GM21825 (cell line): ENCODE data around the gene NKAIN4.
"Not testable (repeated sequence)": the region's sequence is repeated elsewhere in the genome, so short reads cannot be mapped to it uniquely, and the experiment has no call there.

Experiments
- ATAC-seq: cut with Tn5 transposase; IDR thresholded peaks from one replicate; pipeline ENCODE4 v1.9.1; 2021; ENCODE audit warnings: mild to moderate bottlenecking, moderate library complexity; ENCODE audit not compliant: unreplicated experiment

Gene NKAIN4

GRCh38 chr20:63238514-63239125, 15.6 kb downstream of the NKAIN4 start:
- ATAC-seq: no peak

- no peak for ATAC-seq
These were observed 16.2 kb downstream of the NKAIN4 start for GRCh38 chr20:63238031-63238430.

- no peak for ATAC-seq
These were observed 18.0 kb downstream of the NKAIN4 start for GRCh38 chr20:63236116-63236837.

- no peak for ATAC-seq
These were observed 18.8 kb downstream of the NKAIN4 start, which contains the start of gene BIRC7 for GRCh38 chr20:63235399-63235983. TSS of gene BIRC7 (plus strand) at chr20:63235905. CDS start at chr20:63236097, 192 bp downstream.

GRCh38 chr20:63234693-63235398, 19.4 kb downstream of the NKAIN4 start:
- no peak for ATAC-seq

- no peak for ATAC-seq
These were observed 20.3 kb downstream of the NKAIN4 start for GRCh38 chr20:63233924-63234323.

- no peak for ATAC-seq
These were observed 21.3 kb downstream of the NKAIN4 start for GRCh38 chr20:63233061-63233344.

- ATAC-seq: no peak
These were observed 21.8 kb downstream of the NKAIN4 start for GRCh38 chr20:63232235-63233060.

- no peak for ATAC-seq
These were observed 23.4 kb downstream of the NKAIN4 start for GRCh38 chr20:63230800-63231268.

GRCh38 chr20:63228806-63229205, 25.5 kb downstream of the NKAIN4 start:
- no peak for ATAC-seq

- ATAC-seq: no peak
These were observed 27.0 kb downstream of the NKAIN4 start for GRCh38 chr20:63227260-63227659.

- no peak for ATAC-seq
These were observed 28.0 kb downstream of the NKAIN4 start for GRCh38 chr20:63226042-63226943.

- no peak for ATAC-seq
These were observed 29.2 kb downstream of the NKAIN4 start for GRCh38 chr20:63225082-63225454.

GRCh38 chr20:63224412-63225081, 29.7 kb downstream of the NKAIN4 start:
- ATAC-seq: no peak

GRCh38 chr20:63223826-63224207, 30.4 kb downstream of the NKAIN4 start:
- ATAC-seq: no peak

GRCh38 chr20:63223121-63223825, 31.0 kb downstream of the NKAIN4 start:
- no peak for ATAC-seq

- ATAC-seq: no peak
These were observed 31.7 kb downstream of the NKAIN4 start for GRCh38 chr20:63222541-63222940.

- ATAC-seq: not testable (repeated sequence)
These were observed 32.7 kb downstream of the NKAIN4 start for GRCh38 chr20:63221400-63222053.
